HG03196 (cell line): ENCODE measurements around the gene SNRPB2.

Source experiments
- ATAC-seq: cut with Tn5 transposase; IDR thresholded peaks from one replicate; pipeline ENCODE4 v1.9.1; 2021; ENCODE audit not compliant: unreplicated experiment

The SNRPB2 gene

DNA sequence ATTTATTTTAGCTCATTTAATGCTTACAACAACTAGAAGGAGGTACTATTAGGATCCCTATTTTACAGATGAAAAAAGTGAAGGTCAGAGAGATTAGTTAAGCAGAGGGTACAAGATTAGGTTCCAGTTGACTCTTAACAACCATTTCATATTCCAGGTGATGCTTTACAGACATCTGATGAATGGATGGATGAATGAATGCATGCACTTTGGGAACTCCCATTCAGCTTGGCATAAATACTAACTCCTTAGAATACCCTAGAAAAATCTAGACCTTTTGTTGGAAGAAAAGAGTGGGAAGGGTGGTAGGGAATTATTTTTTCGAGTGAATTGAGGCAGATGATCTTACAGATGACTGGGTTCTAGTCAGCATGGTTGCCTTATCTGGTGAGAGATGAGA, 746 bp upstream of the SNRPB2 start:
- no peak for ATAC-seq

DNA sequence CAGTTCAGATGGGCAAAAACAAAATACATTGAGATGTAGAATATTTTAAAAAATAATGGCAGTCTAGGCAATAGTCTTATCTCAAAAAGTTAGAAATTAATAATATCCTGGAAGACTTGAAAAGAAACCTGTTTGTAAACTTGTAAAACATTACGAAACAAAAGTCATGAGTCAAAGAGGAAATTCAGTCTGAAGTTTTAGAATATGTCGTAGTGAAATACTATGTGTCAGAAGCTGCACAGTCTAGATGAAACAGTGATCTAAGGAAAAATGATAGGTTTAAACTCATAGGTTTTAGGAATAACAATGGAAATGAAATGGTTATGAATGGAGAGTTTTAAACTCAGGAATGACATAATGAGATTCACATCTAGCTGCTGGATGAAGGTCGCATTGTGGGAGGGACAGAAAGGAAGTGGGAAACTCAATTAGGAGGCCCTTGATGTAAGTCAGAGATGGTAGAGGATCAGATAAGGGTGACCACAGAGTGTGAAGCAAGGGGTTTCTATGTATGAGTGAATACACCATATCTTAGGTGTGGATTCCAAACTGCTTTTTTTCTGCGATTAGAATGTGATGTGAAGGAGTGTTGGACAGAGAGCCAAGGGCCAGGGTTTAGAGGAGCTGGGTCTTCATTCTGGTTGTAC, 2.8 kb downstream of the SNRPB2 start:
- ATAC-seq = no peak

DNA sequence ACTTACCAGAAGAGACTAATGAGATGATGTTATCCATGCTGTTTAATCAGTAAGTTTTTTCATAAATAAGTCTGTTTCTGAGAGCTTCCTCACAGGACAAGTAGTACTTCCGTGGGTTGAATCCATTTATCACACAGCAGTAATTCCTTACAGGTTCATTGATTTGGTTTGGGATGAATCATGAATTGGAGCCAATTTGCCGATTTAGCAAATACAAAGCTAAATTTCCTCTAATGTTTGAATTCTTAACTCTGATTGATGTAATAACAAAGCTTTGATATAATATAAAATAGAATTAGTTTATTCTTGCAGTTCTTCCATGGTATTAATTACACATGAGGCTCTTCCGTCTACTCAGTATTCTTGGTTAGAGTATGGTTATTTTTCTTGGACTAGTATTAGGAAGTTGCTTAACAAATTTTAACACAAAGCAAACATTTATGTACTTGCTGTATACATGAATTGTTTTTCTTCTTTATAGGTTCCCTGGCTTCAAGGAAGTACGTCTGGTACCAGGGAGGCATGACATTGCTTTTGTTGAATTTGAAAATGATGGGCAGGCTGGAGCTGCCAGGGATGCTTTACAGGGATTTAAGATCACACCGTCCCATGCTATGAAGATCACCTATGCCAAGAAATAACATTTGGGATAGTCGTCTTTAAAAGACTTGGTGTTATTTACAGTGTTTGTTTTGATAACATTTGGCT, 10.7 kb downstream of the SNRPB2 start:
- no peak for ATAC-seq

- no peak for ATAC-seq
These were observed 14.5 kb downstream of the SNRPB2 start for GRCh38 chr20:16744178-16744807.

DNA sequence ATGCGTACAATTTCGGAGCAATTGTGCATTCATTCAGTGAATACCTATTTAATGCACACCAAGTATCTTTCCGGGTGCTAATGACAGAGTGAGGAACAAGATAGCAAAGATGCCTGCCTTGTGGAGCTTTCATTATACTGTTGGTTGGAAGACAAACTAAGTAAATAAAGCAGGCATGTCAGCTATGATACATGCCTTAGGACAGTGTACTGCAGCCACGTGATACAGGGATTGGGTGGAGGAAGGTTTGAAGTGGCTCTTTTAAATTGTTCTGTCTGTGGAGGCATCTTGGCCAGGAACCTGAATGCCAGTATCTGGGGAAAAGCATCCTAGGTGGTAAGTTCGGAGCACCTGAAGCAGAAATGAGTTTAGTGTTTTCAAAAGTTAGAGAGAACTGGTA, 15.4 kb downstream of the SNRPB2 start:
- no peak for ATAC-seq

DNA sequence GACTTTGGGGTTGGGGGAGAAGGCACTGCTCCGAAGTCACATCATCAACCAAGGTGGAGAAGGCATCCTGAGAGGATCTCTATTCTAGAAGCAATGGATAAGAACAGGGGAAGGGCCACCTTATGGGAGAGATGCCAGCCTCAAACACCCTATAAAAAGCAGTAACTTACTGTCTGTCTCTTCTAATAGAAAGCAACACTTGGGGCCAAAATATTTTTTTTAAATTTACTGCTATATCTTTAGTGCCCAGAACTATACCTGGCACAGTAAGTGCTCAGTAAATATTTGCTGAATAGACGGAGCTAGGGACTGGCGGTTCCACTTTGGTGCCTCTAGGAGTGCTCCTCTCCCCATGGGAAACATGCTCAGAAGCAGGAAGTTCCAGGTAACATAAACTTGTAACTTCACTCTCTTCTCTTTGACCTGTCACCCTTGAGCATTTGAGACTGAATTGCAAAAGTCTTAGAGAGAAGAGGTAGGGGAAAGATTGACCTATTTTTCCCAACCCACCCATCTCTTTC, 17.5 kb downstream of the SNRPB2 start:
- ATAC-seq = no peak

DNA sequence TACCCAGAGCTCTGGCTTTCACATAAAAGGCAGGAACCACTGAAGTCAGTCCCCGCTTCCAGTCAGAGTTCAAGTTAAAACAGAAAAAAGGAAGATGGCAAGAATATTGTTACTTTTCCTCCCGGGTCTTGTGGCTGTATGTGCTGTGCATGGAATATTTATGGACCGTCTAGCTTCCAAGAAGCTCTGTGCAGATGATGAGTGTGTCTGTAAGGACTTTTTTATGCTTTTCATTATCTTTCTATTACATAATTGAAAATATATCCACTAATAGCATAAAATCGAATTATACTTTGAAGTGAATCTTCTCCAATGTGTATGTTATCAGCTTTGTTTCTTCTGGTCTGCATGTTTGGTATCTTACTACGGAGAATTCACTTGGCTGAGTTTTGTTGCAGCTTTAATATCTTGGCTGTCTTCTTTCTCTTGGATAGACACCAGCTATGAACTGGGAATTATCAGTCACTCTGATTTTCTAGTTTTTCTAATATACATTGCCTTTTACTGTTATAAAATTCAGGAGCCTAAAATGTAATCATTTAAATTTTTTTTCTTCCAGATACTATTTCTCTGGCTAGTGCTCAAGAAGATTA, 18.6 kb downstream of the SNRPB2 start, which contains the start of gene OTOR:
TSS of gene OTOR (plus strand) at position 51 of the 593 bp plus-strand sequence. CDS start at position 95, 44 bp downstream.
- ATAC-seq = no peak

DNA sequence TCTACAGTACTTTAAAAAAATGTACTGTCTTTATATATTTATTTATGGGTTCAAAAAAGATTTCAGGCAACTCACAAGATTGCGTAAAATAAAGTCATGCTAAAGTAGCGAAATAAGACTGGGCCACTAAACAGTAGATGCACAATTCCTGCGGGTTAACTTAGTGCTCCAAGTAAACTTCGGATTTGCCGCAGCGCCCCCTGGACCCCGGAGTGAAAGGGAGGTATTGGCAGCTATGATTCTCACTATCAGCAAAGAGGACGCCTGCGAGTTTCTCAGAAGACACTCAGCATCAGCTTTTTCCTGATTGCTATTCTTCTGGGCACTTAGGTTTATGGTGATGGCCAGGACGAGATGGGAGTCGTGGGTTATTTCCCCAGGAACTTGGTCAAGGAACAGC, 19.7 kb downstream of the SNRPB2 start:
- no peak for ATAC-seq

- ATAC-seq = no peak
These were observed 22.3 kb downstream of the SNRPB2 start for GRCh38 chr20:16752082-16752481.

DNA sequence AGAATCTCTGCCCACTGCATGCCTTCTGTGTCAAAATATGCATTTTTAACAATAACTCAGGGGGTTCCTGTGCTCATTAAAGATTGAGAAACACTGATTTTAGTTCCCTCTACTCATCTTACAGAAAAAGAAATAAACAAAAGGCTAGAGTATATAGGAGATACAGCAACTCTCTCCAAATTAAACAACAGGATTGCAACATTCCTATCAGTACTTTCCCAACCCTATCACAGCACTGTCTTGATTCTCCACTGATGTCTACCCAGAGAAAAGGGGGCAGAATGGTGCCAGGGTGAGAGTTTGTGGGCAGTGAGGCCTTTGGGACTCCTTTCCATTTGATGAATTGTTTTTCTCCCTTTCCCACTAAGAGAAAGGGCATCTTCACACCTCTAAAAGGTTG, 23.1 kb downstream of the SNRPB2 start:
- no peak for ATAC-seq

DNA sequence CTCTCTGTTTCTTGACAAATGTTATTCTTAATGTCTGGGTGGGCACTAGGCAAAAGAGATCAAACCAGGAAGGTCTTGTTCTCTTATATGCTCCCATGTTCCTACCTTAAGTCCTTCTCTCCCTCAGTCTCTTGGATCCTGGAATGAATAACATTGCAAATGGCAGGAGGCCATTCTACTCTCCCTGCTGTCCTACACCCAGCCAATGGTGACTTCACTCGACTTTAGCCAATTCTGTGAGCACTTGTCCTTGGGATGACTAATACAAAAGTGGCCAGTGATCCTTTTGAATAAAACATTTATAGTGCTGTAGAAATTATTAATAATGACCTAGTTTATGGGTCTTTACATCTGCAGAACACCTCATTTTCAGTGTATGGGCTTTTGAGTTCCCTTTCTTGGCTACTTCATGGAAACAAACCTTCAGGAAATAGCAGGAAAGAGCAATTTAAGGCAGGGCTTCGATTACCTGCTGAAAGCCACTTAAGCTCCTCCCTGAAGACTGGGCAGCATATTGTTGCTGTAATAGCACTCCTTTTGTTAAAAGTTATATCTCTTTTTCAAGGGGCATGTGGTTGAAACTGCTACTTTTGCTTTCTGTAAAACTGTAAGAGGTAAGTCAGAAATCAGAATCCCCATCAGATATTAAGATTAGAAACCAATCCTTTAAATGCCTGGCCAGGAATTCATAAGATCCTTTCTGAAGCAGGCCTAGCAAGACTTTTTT, 28.8 kb downstream of the SNRPB2 start:
- ATAC-seq = no peak

DNA sequence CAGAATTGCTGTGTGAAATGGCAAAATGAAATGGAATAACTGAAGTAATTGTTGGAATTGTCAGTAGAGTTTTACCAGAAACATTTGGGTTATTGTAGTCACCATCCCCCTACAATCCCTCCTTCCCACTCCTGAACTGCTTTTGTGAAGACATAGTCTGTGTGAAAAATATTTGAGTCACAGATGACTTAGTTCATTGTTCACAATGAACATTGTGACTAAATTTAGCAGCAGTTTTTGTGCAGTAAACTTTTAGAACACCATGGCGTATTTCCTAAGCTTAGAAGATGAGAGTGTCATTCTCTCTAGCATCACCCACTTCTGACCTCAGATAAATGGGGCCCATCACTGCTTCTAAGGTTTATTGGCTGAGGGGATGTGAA, 29.3 kb downstream of the SNRPB2 start:
- no peak for ATAC-seq

- no peak for ATAC-seq
These were observed 30.8 kb downstream of the SNRPB2 start for GRCh38 chr20:16760431-16761304.

- ATAC-seq = peak; percentile 64
These were observed 31.5 kb downstream of the SNRPB2 start for GRCh38 chr20:16761305-16761829.

- ATAC-seq = no peak
These were observed 34.7 kb downstream of the SNRPB2 start for GRCh38 chr20:16764560-16764959.

DNA sequence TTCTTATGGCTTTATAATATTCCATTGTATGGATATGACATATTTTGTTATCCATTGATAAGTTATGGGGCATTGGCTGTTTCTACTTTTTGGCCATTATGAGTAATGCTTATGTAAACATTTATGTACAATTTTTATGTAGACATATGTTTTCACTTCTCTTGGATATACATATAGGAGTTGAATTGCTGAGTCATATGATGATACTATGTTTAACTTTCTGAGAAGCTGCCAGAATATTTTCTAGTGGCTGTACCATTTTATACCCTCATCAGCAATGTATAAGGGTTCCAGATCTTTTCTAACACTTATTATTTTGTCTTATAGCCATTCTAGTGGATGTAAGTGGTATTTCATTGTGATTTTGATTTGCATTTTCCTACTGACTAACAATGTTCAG, 41.4 kb downstream of the SNRPB2 start:
- ATAC-seq = no peak

GRCh38 chr20:16775961-16776360, 46.1 kb downstream of the SNRPB2 start:
- no peak for ATAC-seq

- no peak for ATAC-seq
These were observed 47.3 kb downstream of the SNRPB2 start for GRCh38 chr20:16777126-16777525.

DNA sequence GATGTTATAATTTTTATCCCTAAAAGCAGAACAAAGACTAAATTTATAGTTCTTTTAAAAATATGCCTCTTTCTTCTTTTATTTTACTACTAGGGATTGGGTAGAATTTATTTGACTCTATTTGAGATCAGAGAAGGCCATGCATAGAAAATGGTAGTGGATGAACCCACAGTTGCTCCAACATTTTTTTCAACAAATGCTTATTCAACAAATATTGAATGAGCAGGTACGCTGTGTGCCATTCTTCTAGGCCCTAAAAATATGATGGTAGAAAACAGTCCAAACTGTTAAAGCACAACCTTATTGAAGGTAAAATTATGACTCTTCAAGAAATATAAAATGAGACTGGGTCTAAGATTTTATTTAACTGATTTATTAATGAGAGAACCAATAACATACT, 48.3 kb downstream of the SNRPB2 start:
- ATAC-seq = no peak

DNA sequence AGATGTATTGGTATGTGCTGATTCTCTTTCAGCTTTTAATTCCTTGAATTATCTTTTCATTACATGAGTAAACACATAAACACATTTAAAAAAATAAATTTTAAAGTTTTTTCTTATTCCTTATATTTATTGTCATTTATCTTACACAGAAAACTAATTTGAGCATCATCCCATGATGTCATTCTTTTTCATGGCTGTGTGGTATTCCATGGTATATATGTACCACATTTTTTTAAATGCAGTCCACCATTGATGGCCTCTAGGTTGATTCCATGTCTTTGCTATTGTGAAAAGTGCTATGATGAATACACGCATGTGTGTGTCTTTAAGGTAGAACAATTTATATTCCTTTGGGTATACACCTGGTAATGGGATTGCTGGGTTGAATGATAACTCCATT, 51.7 kb downstream of the SNRPB2 start:
- no peak for ATAC-seq
